AG10803 (cell line): ENCODE data around the gene HEATR1.

ENCODE experiments used
- DNase-seq: peaks from one replicate; pipeline ENCODE4 v3.0.0; 2010; ENCODE audit warnings: low read depth
- H3K4me3 ChIP-seq: 2 replicates; pipeline ENCODE4 v1.5.1; 2011; ENCODE audit warnings: mild to moderate bottlenecking, low read length, control low read depth
- CTCF ChIP-seq: conservative IDR thresholded peaks from 2 replicates; pipeline ENCODE4 v1.5.1; 2011; ENCODE audit warnings: mild to moderate bottlenecking, low read length, control low read depth, inconsistent platforms

The HEATR1 gene

GRCh38 chr1:236501093-236501492, 103.2 kb downstream of the HEATR1 start:
- H3K4me3 ChIP-seq = no peak overlapping the region
- TF ChIP-seq CTCF = no peak
- DNase-seq = no peak
